A549 (cell line): ENCODE data around the gene FGGY. TPM values are rescaled to one million over a fixed set of nuclear protein-coding genes. Genes with fewer than 3 reads are reported as not detected.

Experiments used
- ATAC-seq, 2 experiments: fragments of 200-7000 bp in 1 of 2; fragments of >200 bp in 1 of 2; cut with Nextera tagmentation in 1 of 2; cut with Tn5 transposase in 1 of 2; 3 replicates each; pipeline versions ENCODE4 v1.8.0 to v1.9.1; 2018 to 2020; ENCODE audit warnings: mild to moderate bottlenecking in 1 of 2, moderate library complexity in 1 of 2
- CTCF ChIA-PET: fragments of 300-600 bp; sonication (Branson Sonifier 250); formaldehyde crosslinking; extraction: SDS; loops from one replicate; lab custom pipeline; 2021; ENCODE audit warnings: antibody characterized with exemption, inconsistent platforms; lab: Yijun Ruan, JAX
- POLR2A ChIA-PET: fragments of 350-600 bp; formaldehyde crosslinking; extraction: SDS; loops from one replicate; lab custom pipeline; 2021; ENCODE audit warnings: antibody characterized with exemption, inconsistent platforms; lab: Yijun Ruan, JAX
- DNase-seq, 2 experiments: peaks; one replicate each; pipeline versions ENCODE4 v3.0.0 to v3.0.0-alpha.2; 2011 to 2016; ENCODE audit warnings: low read depth in 1 of 2, low spot score in 1 of 2
- FAIRE-seq: peaks from 2 replicates; lab custom pipeline; 2011; peaks lifted over from hg19 to GRCh38; lab: Jason Lieb, UNC
- H3K27ac ChIP-seq, 2 experiments: fragments of >200 bp; sonication (Bioruptor Twin); formaldehyde crosslinking; 3 replicates each; pipeline ENCODE4 v1.5.1; 2016 to 2017
- H3K4me1 ChIP-seq: fragments of >200 bp; sonication (Bioruptor Twin); formaldehyde crosslinking; 3 replicates; pipeline ENCODE4 v1.6.1; 2016
- H3K4me2 ChIP-seq: fragments of >200 bp; sonication (Bioruptor Twin); formaldehyde crosslinking; 3 replicates; pipeline ENCODE4 v1.6.1; 2016
- H3K4me3 ChIP-seq: fragments of >200 bp; sonication (Bioruptor Twin); formaldehyde crosslinking; 3 replicates; pipeline ENCODE4 v1.5.1; 2016
- H3K9me3 ChIP-seq: fragments of >200 bp; sonication (Bioruptor Twin); formaldehyde crosslinking; 3 replicates; pipeline ENCODE4 v1.6.1; 2016
- CHD2 ChIP-seq: fragments of 150-350 bp; IDR thresholded peaks from 2 replicates; pipeline ENCODE4 v1.6.1; 2014; ENCODE audit warnings: low read length; ENCODE audit not compliant: partially characterized antibody
- EHF ChIP-seq: fragments of 250-450 bp; sonication (Bioruptor Pico); IDR thresholded peaks from 2 replicates; pipeline ENCODE4 v1.5.0; 2020; ENCODE audit warnings: mild to moderate bottlenecking
- ESRRA ChIP-seq: fragments of 150-350 bp; IDR thresholded peaks from 2 replicates; pipeline ENCODE4 v1.6.1; 2014; ENCODE audit warnings: mild to moderate bottlenecking, low read length, borderline replicate concordance
- FOSB ChIP-seq: fragments of 250-450 bp; sonication (Bioruptor Pico); IDR thresholded peaks from 2 replicates; pipeline ENCODE4 v1.5.0; 2020; ENCODE audit warnings: mild to moderate bottlenecking, moderate library complexity
- FOXS1 ChIP-seq: fragments of 250-450 bp; sonication (Bioruptor Pico); IDR thresholded peaks from 2 replicates; pipeline ENCODE4 v1.5.0; 2020; ENCODE audit warnings: mild to moderate bottlenecking, moderate library complexity
- HDAC2 ChIP-seq: fragments of 200-600 bp; sonication (generic); IDR thresholded peaks from 2 replicates; pipeline ENCODE4 v1.6.1; 2016
- HOXA7 ChIP-seq: fragments of 250-450 bp; sonication (Bioruptor Pico); IDR thresholded peaks from 2 replicates; pipeline ENCODE4 v1.5.0; 2020; ENCODE audit warnings: mild to moderate bottlenecking, moderate library complexity
- JUN ChIP-seq, 2 experiments: fragments of >200 bp; sonication (Bioruptor Twin); formaldehyde crosslinking; IDR thresholded peaks; 2 replicates in 1 of 2; 3 replicates in 1 of 2; pipeline ENCODE4 v1.6.1; 2016 to 2017
- JUNB ChIP-seq: fragments of >200 bp; sonication (Bioruptor Twin); formaldehyde crosslinking; IDR thresholded peaks from 2 replicates; pipeline ENCODE4 v1.6.1; 2016
- KDM1A ChIP-seq: fragments of 200-600 bp; sonication (generic); IDR thresholded peaks from 2 replicates; pipeline ENCODE4 v1.6.1; 2016; ENCODE audit warnings: low read depth, mild to moderate bottlenecking
- NFE2L2 ChIP-seq: fragments of 150-350 bp; conservative IDR thresholded peaks from 2 replicates; pipeline ENCODE4 v1.6.1; 2014; ENCODE audit warnings: low read length
- NR3C1 ChIP-seq: fragments of >200 bp; sonication (Bioruptor Twin); formaldehyde crosslinking; IDR thresholded peaks from 3 replicates; pipeline ENCODE4 v1.6.1; 2017
- PHF8 ChIP-seq: fragments of 200-600 bp; sonication (generic); IDR thresholded peaks from 2 replicates; pipeline ENCODE4 v1.6.1; 2016; ENCODE audit warnings: low read depth, mild to moderate bottlenecking, antibody characterized with exemption, moderate library complexity, borderline replicate concordance
- RARB ChIP-seq: fragments of 250-450 bp; sonication (Bioruptor Pico); IDR thresholded peaks from 2 replicates; pipeline ENCODE4 v1.8.0; 2021; ENCODE audit warnings: mild to moderate bottlenecking, moderate library complexity
- RFX5 ChIP-seq: fragments of 450-650 bp; IDR thresholded peaks from 2 replicates; pipeline ENCODE4 v1.7.1; 2014; ENCODE audit warnings: antibody characterized with exemption, mild to moderate bottlenecking, moderate library complexity
- SMC3 ChIP-seq: fragments of >200 bp; sonication (Bioruptor Twin); formaldehyde crosslinking; IDR thresholded peaks from 3 replicates; pipeline ENCODE4 v1.6.1; 2018; ENCODE audit warnings: inconsistent platforms
- SREBF2 ChIP-seq: fragments of 450-650 bp; IDR thresholded peaks from 2 replicates; pipeline ENCODE4 v1.6.1; 2014; ENCODE audit warnings: mild to moderate bottlenecking, moderate library complexity
- TFCP2L1 ChIP-seq: fragments of 250-450 bp; sonication (Bioruptor Pico); IDR thresholded peaks from 2 replicates; pipeline ENCODE4 v1.5.0; 2021; ENCODE audit warnings: mild to moderate bottlenecking
- ZC3H11A ChIP-seq: fragments of 450-650 bp; IDR thresholded peaks from 2 replicates; pipeline ENCODE4 v1.6.1; 2014; ENCODE audit warnings: antibody characterized with exemption, mild to moderate bottlenecking
- ZFP36 ChIP-seq: fragments of 450-650 bp; IDR thresholded peaks from 2 replicates; pipeline ENCODE4 v1.6.1; 2014; ENCODE audit warnings: borderline replicate concordance; ENCODE audit not compliant: partially characterized antibody
- ZSCAN20 ChIP-seq: fragments of 250-450 bp; sonication (Bioruptor Pico); IDR thresholded peaks from 2 replicates; pipeline ENCODE4 v1.8.0; 2022; ENCODE audit warnings: mild to moderate bottlenecking, moderate library complexity
- WGBS: methylation state at CpG from one replicate; pipeline ENCODE4 v1.1.6; 2017; ENCODE audit errors: missing lambda C conversion rate; 5-methylcytosine and 5-hydroxymethylcytosine counted together
- polyA plus RNA-seq, 4 experiments: library from polyadenylated mRNA; depleted of rRNA in 3 of 4; stranded (reverse); fragments of >200 nt; fragmentation: RNase III in 1 of 4; extraction: RNeasy Plus Mini Kit Qiagen cat#74134 plus additional on column Dnase treatment in 1 of 4; gene quantifications; 2 replicates in 3 of 4; 3 replicates in 1 of 4; pipeline ENCODE4 v1.2.3, GENCODE V29; 2011 to 2017
- TF ChIP-seq, protein P1 (sequence below): fragments of 250-450 bp; sonication (Bioruptor Pico); IDR thresholded peaks from 2 replicates; pipeline ENCODE4 v1.5.0; 2020; ENCODE audit warnings: low read depth, mild to moderate bottlenecking, moderate library complexity
- TF ChIP-seq, protein P2 (sequence below): fragments of 450-650 bp; IDR thresholded peaks from 2 replicates; pipeline ENCODE4 v1.6.1; 2014; ENCODE audit warnings: antibody characterized with exemption
- TF ChIP-seq, protein P3 (sequence below): IDR thresholded peaks from 2 replicates; pipeline ENCODE4 v1.6.1; 2012; ENCODE audit warnings: low read depth, borderline replicate concordance
- TF ChIP-seq, protein P4 (sequence below): fragments of 250-450 bp; sonication (Bioruptor Pico); IDR thresholded peaks from 2 replicates; pipeline ENCODE4 v1.5.0; 2021; ENCODE audit warnings: mild to moderate bottlenecking, moderate library complexity, borderline replicate concordance

Gene FGGY
- polyA plus RNA-seq, 2 of the 4 experiments (the other 2 are of a cell fraction): 2.9 to 4.8 TPM

DNA sequence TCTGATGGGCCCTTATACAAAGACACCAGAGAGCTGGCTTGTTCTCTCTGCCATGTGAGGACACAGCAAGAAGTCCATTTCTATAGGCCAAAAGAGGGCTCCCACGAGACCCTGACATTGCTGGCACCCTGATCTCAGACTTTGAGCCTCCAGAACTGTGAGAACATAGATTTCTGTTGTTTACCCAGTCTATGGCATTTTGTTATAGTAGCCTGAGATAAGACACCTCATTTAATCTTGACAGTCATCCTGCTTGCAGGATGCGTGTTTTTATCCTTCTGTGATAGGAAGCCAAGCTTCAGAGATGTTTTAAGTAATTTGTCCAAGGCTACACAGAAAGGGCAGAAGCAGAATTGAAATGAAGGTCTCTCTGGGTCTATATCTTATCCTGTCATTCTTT lies 379.0 kb downstream of the FGGY start:
- Histone ChIP-seq H3K9me3 (no peaks in the 10 kb centered on the region; the same call in 1 of the 3 replicates), H3K27ac (no peak overlapping the region), H3K4me3 (no peak overlapping the region), H3K4me1 (peaks cover 10% of the 10 kb centered on the region; the same call in 2 of the 3 replicates), H3K4me2 (no peak overlapping the region)
- DNase-seq (no peak), FAIRE-seq (no peak), ATAC-seq (no peak)
- no peak for TF ChIP-seq SREBF2
- no peak for TF ChIP-seq RARB
- TF ChIP-seq EHF (CRISPR knock-in tag): no peak
- no peak for TF ChIP-seq CHD2
- no peak for TF ChIP-seq ZFP36
- TF ChIP-seq ZSCAN20: no peak
- TF ChIP-seq SMC3: no peak
- no peak for TF ChIP-seq FOXS1
- POLR2A ChIA-PET: no interaction called here
- 45% methylated on average over 2 of the region's 2 CpGs for WGBS
- CTCF ChIA-PET: no interaction called here

DNA sequence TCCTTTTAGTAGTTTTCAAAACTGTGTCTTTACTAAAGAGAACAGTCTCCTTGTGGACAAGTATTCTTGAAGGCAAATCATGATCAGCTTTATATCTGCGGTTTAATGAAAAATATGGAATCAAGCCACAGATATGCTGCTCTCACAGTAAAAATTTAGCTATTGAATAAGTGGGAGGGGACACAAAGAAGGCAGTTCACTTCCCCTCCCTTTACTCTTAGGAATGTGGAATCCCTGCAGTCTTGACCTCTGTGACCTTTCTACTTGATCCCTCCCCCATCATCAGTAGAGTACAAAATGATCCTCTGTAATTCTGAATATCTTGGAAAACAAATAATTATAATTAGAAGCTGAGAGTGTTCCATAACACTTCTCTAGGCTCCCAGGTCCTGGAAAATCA lies 381.1 kb downstream of the FGGY start:
- no peak overlapping the region for H3K27ac ChIP-seq
- no peaks in the 10 kb centered on the region; the same call in 1 of the 3 replicates for H3K9me3 ChIP-seq
- WGBS: 87% methylated on average over 1 of the region's 1 CpG
- peaks cover 10% of the 10 kb centered on the region; the same call in 2 of the 3 replicates for H3K4me1 ChIP-seq
- no peak overlapping the region for H3K4me2 ChIP-seq
- ATAC-seq: no peak
- POLR2A ChIA-PET: interaction anchor here (0.7 kb wide), 1 partner anchor 795 kb away, joined by 4 read pairs; no protein-coding TSS in a partner anchor
- FAIRE-seq: no peak
- CTCF ChIA-PET: interaction anchor here (1.5 to 1.7 kb wide), 2 partner anchors 10 to 11 kb away, joined by 4 to 5 read pairs; no protein-coding TSS in a partner anchor
- H3K4me3 ChIP-seq: no peak overlapping the region
- TF ChIP-seq ZFP36 (no peak), JUN (IDR thresholded peaks at IDR 0.05) (no peak), NFE2L2 (no peak)
- DNase-seq: no peak

DNA sequence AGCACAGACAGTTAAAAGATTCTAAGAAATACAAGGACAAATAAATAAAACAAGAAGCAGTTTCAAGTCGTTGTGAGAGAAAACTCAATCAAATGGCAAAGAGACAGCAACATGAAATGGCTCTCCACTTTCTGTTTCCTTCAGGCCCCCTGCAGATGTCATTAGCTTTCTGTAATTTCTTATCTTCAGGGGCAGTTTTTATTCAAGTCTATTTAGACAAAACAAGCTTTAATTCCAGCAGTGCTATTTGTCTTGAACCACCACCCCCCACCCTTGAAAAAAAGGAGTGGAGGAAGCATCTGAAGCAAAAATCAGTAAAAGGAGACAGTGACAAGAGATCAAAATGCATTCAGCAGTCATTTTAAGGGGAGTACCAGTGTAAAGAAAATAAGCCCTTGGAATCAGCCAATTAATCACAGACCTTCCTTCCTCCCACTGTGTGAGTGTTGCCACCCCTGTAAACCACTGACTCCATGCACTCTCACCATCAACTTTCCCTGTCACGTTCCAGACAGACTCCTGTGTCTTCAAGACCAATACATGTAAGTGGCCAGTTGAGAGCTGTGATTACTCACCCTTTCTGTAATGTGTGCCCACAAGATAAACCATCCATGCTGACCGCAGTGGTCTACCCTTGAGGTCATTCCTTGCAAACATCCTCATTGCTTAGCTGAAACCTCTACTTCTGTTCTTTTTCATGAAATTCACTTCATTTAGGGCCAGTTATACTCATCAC lies 381.8 kb downstream of the FGGY start:
- TF ChIP-seq FOXS1 (no peak), TFCP2L1 (CRISPR knock-in tag) (no peak), JUNB (no peak), NFE2L2 (no peak), HDAC2 (no peak), SREBF2 (no peak), ESRRA (no peak)
- TF ChIP-seq, protein P1, sequence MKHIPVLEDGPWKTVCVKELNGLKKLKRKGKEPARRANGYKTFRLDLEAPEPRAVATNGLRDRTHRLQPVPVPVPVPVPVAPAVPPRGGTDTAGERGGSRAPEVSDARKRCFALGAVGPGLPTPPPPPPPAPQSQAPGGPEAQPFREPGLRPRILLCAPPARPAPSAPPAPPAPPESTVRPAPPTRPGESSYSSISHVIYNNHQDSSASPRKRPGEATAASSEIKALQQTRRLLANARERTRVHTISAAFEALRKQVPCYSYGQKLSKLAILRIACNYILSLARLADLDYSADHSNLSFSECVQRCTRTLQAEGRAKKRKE (CRISPR knock-in tag): no peak
- TF ChIP-seq, protein P2, sequence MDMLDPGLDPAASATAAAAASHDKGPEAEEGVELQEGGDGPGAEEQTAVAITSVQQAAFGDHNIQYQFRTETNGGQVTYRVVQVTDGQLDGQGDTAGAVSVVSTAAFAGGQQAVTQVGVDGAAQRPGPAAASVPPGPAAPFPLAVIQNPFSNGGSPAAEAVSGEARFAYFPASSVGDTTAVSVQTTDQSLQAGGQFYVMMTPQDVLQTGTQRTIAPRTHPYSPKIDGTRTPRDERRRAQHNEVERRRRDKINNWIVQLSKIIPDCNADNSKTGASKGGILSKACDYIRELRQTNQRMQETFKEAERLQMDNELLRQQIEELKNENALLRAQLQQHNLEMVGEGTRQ: no peak
- CTCF ChIA-PET: interaction anchor here (1.5 to 1.7 kb wide), 2 partner anchors 11 kb away, joined by 4 to 5 read pairs; no protein-coding TSS in a partner anchor
- Histone ChIP-seq H3K27ac (peak overlapping the region in 1 of 2 experiments; percentile 32; a peak in 2 of 6 replicates), H3K4me3 (no peak overlapping the region), H3K4me1 (peaks cover 10% of the 10 kb centered on the region; the same call in 2 of the 3 replicates), H3K4me2 (peak overlapping the region; percentile 34; the same call in 1 of the 3 replicates), H3K9me3 (no peaks in the 10 kb centered on the region)
- ATAC-seq: peak; percentile 43 to 74; a peak in 4 of 6 replicates
- no peak for FAIRE-seq
- peak in 1 of 2 experiments; percentile 32 for DNase-seq
- WGBS: 23% methylated on average over 3 of the region's 3 CpGs
- POLR2A ChIA-PET: interaction anchor here (0.7 kb wide), 1 partner anchor 795 kb away, joined by 4 read pairs; no protein-coding TSS in a partner anchor

DNA sequence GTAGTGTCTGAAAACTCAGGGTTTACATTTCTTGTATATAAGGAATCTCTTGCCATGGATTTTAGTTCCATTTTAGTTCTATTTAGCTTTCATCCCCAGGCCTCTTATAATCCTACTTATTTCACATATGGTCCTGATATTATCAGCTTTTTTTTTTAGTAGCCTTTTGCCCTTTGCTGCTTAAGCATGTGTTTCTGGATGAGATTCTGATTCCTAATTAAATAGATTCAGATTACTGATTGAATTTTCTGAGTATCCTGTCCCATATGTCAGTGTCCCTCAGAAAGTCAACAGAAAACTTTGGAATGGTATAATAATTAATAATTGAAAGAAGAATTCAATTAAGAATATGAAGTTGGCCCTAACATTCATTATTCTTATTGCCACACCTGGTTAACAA lies 383.1 kb downstream of the FGGY start:
- ChIA-PET CTCF (interaction anchor here (1.6 kb wide), 1 partner anchor 19 kb away, joined by 4 read pairs; no protein-coding TSS in a partner anchor), POLR2A (no interaction called here)
- H3K27ac ChIP-seq: no peak overlapping the region
- no peak overlapping the region for H3K4me2 ChIP-seq
- H3K4me1 ChIP-seq: peaks cover 10% of the 10 kb centered on the region; the same call in 2 of the 3 replicates
- no peak for DNase-seq
- no peak overlapping the region for H3K4me3 ChIP-seq
- H3K9me3 ChIP-seq: no peaks in the 10 kb centered on the region
- ATAC-seq: no peak
- no peak for FAIRE-seq
- TF ChIP-seq HOXA7 (CRISPR knock-in tag): no peak
- no peak for TF ChIP-seq KDM1A
- no peak for TF ChIP-seq FOSB (CRISPR knock-in tag)
- TF ChIP-seq ESRRA: no peak
- TF ChIP-seq RFX5: no peak
- TF ChIP-seq HDAC2: no peak
- TF ChIP-seq, protein P3, sequence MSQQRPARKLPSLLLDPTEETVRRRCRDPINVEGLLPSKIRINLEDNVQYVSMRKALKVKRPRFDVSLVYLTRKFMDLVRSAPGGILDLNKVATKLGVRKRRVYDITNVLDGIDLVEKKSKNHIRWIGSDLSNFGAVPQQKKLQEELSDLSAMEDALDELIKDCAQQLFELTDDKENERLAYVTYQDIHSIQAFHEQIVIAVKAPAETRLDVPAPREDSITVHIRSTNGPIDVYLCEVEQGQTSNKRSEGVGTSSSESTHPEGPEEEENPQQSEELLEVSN: no peak
- TF ChIP-seq EHF (CRISPR knock-in tag): no peak
- TF ChIP-seq NR3C1: no peak
- TF ChIP-seq PHF8: no peak
- TF ChIP-seq ZC3H11A: no peak
- TF ChIP-seq, protein P2: no peak
- TF ChIP-seq, protein P4, sequence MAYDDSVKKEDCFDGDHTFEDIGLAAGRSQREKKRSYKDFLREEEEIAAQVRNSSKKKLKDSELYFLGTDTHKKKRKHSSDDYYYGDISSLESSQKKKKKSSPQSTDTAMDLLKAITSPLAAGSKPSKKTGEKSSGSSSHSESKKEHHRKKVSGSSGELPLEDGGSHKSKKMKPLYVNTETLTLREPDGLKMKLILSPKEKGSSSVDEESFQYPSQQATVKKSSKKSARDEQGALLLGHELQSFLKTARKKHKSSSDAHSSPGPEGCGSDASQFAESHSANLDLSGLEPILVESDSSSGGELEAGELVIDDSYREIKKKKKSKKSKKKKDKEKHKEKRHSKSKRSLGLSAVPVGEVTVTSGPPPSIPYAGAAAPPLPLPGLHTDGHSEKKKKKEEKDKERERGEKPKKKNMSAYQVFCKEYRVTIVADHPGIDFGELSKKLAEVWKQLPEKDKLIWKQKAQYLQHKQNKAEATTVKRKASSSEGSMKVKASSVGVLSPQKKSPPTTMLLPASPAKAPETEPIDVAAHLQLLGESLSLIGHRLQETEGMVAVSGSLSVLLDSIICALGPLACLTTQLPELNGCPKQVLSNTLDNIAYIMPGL (CRISPR knock-in tag): no peak
